Choroid plexus epithelial cell (primary cell): ENCODE results near the gene ZIM2.

ENCODE experiments used
- DNase-seq: peaks from one replicate; pipeline ENCODE4 v3.0.0-alpha.2; 2010; ENCODE audit warnings: low read depth
- H3K4me3 ChIP-seq: 2 replicates; pipeline ENCODE4 v1.5.1; 2011; ENCODE audit warnings: low read depth, mild to moderate bottlenecking, control low read depth, low read length, moderate library complexity
- CTCF ChIP-seq: conservative IDR thresholded peaks from 2 replicates; pipeline ENCODE4 v1.5.1; 2011; ENCODE audit warnings: low read depth, mild to moderate bottlenecking, control low read depth, inconsistent platforms, low read length, moderate library complexity

ZIM2 gene

DNA sequence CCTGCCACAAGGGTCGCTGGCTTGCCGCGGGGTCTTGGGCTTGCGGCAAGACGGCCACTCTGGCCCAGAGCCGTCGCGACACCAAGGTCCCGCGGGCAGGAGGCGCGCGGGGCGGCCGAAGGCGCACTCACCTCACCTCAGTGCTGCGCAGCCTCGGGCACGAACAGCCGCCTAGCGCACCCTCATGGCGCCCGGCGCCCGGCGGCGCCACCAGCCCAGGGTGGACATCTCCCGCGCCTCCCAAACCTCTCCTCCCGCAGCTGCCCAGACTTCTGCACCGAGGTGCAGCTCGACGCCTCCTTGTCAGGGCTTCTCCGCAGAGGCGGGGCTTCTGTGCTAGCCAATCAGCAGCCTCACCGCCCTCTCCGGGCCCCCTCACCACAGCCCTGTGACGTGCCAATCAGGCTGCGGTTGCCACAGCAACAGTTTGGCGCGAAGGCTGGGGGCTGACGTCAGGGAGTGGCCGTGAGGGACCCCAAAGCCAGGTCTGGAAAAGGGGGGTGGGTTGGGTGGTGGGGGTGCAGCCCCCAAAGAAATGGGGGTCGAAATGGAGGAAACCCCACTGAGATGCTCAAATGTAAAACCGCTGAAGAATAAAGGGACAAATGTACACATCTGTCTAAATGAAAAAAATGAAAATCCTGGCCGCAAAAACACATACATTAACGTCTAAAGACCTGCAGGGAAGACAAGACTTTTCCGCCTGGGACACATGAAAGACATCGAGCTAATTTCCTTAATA, at the start of gene ZIM2, which contains the start of gene PEG3:
TSS of gene ZIM2 (minus strand) at position 276 of the 742 bp plus-strand sequence. CDS start 16,449 bp downstream, outside the sequence.
TSS of gene PEG3 (minus strand) at position 276 of the 742 bp plus-strand sequence. CDS start 16,071 bp downstream, outside the sequence.
- no peak within 1 kb of the TSS for H3K4me3 ChIP-seq
- DNase-seq, result no peak
- no peak for TF ChIP-seq CTCF

- no peak overlapping the region for H3K4me3 ChIP-seq
- DNase-seq, result no peak
- TF ChIP-seq CTCF, result no peak
These were observed 44.9 kb upstream of the ZIM2 start for GRCh38 chr19:56885173-56885985.

DNA sequence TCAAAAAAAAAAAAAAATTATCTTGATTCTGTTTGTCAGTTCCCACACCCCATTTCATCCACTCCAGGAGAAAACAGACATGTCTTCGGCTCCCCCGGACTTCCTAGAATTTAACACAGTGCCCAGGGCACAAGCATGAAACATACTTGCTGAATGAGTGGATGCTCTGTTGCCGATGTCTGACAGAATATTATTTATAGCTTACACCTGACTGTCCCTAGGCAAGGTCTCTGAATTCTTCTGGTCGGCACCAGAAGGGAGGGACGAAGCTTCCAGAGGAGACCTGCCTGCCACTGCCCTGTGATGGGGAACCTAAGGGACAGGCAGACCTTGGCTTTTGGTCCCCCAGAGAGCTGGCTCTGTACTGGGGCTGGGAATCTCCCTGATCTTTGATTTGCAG, 43.9 kb upstream of the ZIM2 start:
- no peak overlapping the region for H3K4me3 ChIP-seq
- no peak for TF ChIP-seq CTCF
- DNase-seq, result no peak

GRCh38 chr19:56880592-56881190, 40.2 kb upstream of the ZIM2 start:
- H3K4me3 ChIP-seq, result no peak overlapping the region
- no peak for TF ChIP-seq CTCF
- DNase-seq, result no peak

DNA sequence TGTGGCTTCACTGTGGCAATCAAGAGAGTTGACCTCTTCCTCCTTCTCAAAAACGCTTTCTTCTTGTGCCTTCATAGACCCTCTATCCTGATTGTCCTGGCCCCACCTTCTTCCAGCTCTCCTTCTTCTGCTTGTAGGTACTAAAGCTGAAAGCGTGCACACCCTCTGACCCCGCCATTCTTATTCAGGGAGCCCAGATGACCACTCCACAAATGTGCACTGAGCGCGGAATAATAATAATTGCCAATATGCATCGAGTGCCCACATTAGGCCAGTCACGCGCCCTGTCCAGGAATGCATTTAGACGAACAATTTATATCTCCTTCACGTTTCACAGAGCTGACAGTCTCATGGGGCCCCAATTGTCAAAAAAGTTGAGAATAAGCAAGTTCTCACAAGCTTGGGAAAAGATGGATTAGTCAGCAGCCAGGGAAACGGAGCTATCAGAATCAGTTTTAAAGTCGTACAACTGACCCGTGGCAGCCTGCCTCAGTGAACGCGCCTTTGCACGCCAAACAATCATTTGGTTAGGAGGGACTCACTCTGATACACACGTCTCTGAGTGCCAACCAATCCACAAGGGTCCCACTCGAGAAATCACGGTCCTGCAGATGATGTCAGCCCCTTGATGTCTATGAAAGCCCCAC, 36.7 kb upstream of the ZIM2 start:
- no peak overlapping the region for H3K4me3 ChIP-seq
- no peak for DNase-seq
- no peak for TF ChIP-seq CTCF

GRCh38 chr19:56875717-56876116, 35.2 kb upstream of the ZIM2 start:
- DNase-seq, result no peak
- H3K4me3 ChIP-seq, result no peak overlapping the region
- no peak for TF ChIP-seq CTCF
